ENCODE results near the gene STAG1. TPM values are rescaled to one million over a fixed set of nuclear protein-coding genes. Genes with fewer than 3 reads are reported as not detected.
A peak's percentile ranks its signal among the peaks of the same experiment; 100 is the strongest.

Gene STAG1
- total RNA-seq, 3 donors from 2014 or later = 46.8 to 57.1 (median 50.4) TPM

DNA sequence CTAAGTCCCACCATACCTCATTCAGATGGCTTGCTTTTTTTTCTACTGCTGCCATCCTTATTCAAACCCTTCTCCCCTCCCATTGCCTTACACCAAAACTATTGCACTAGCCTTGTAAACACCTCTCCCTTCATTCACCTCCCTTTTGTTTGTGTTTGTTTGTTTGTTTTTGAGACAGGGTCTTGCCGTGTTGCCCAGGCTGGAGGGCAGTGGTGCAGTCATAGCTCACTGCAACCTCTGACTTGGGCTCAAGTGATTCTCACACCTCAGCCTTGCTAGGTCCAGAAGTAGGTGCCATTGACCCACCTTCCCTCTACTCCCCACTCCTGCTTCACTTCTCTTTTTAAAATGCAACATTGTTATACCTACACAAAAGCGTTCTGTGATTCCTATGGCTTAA is 3.0 kb upstream of the STAG1 start:
- ATAC-seq (no peak), DNase-seq (no peak)
- intact Hi-C loops (cut with DNase I, micrococcal nuclease) = loop anchor here in 1 of 2 donors (5.0 kb wide), 1 partner anchor 257 kb away; no protein-coding TSS in a partner anchor
- Histone ChIP-seq H3K4me3 (no peak overlapping the region), H3K9me3 (no peaks in the 10 kb centered on the region), H3K4me1 (ENCODE audit: low read depth) (peaks cover 9% of the 10 kb centered on the region), H3K36me3 (ENCODE audit: low read depth) (no peaks in the 10 kb centered on the region)
- TF ChIP-seq, protein P1, sequence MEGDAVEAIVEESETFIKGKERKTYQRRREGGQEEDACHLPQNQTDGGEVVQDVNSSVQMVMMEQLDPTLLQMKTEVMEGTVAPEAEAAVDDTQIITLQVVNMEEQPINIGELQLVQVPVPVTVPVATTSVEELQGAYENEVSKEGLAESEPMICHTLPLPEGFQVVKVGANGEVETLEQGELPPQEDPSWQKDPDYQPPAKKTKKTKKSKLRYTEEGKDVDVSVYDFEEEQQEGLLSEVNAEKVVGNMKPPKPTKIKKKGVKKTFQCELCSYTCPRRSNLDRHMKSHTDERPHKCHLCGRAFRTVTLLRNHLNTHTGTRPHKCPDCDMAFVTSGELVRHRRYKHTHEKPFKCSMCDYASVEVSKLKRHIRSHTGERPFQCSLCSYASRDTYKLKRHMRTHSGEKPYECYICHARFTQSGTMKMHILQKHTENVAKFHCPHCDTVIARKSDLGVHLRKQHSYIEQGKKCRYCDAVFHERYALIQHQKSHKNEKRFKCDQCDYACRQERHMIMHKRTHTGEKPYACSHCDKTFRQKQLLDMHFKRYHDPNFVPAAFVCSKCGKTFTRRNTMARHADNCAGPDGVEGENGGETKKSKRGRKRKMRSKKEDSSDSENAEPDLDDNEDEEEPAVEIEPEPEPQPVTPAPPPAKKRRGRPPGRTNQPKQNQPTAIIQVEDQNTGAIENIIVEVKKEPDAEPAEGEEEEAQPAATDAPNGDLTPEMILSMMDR (IDR thresholded peaks at IDR 0.05) = no peak

DNA sequence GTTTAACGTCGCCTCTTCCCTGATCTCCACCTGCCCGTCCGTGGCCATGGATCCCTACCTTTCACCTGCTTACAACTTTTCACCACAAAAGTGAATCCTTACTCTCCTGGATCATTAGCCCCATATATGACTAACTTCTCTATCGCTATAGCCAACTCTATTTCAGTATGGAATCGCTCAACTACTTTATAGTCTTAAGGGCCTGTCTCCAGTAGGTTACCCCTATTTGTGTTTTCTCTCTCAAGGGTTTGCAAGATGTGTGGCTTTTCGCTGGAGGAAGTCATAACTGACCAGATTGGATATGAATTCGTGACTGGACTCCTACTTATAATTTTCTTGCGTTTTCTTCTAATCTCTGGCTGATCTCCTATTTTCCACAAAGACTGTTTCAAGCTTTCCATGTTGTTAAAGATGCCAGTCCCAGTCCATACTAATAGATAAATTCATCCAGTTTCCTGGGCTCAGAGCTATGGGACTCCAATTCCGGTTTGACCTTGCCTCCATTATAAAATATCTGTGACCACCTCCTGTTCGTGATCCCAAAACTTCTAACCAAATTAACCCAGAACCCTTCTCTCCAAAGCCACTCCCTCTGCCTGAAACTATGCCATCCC is 1.3 kb upstream of the STAG1 start:
- intact Hi-C loops (cut with DNase I, micrococcal nuclease) = loop anchor here in 1 of 2 donors (2.0 to 5.0 kb wide), 3 partner anchors 109 to 501 kb away; partner anchors contain the start of genes NCK1 and PCCB
- ATAC-seq = no peak
- peak overlapping the region; percentile 82 for H3K4me3 ChIP-seq

DNA sequence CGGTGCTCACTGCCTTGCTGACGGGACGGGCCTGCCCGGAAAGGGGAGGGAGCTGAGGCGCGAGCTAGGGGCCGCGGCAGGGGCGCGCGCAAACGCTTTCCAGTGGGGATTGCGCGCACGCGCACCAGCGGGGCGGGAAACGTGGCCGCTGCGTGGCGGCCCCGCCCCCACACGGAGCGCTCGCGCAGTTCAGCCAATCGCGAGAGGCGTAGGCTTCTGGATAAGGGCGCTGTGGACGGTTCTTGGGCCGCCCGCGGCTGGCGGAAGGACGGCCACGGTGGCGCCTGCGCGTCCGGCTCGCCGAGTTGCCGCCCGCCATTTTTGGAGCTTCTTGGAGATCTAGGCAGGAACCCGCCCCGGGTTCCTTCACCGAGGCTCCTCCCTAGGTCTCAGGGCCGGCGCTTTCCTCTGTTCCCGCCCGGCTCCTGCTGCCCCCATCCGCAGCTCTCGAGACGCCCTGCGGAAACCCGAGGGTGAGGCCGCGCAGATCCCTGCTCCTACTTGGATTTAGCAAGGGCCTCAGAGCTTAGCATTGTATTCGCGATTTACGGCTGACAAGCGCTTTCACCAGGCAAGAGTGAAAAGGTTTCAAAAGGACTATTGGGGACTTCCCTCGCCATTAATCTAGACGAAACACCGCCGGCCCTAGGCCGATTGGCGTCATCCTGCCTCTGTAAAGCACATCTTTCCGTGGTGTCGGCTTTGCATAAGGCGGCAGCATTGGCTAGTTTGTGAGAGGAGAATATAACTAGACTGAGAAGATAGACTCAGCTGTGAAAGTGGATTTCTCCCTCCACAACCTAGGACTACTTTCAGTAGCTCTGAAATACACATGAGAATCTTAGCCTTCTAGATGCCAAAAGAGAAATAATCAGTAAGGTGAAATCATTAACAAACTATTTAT is 496 bp upstream of the STAG1 start:
- ATAC-seq = peak; percentile 90
- H3K4me1 ChIP-seq (ENCODE audit: low read depth) = peaks cover 11% of the 10 kb centered on the region
- peak; percentile 99 to 100 (median 100) for DNase-seq
- H3K9me3 ChIP-seq = no peaks in the 10 kb centered on the region
- peak overlapping the region; percentile 82 for H3K4me3 ChIP-seq
- H3K36me3 ChIP-seq (ENCODE audit: low read depth) = no peaks in the 10 kb centered on the region
- TF ChIP-seq, protein P1 (IDR thresholded peaks at IDR 0.05) = no peak
- intact Hi-C loops (cut with DNase I, micrococcal nuclease) = loop anchor here in 1 of 2 donors (2.0 to 5.0 kb wide), 3 partner anchors 110 to 500 kb away; partner anchors contain the start of genes NCK1 and PCCB

More for the DNA sequence above, 1.3 kb upstream of the STAG1 start:
- no peaks in the 10 kb centered on the region for H3K9me3 ChIP-seq
- H3K4me1 ChIP-seq (ENCODE audit: low read depth) = peaks cover 11% of the 10 kb centered on the region
- TF ChIP-seq, protein P1 (IDR thresholded peaks at IDR 0.05) = no peak
- no peak for DNase-seq
- no peaks in the 10 kb centered on the region for H3K36me3 ChIP-seq (ENCODE audit: low read depth)

DNA sequence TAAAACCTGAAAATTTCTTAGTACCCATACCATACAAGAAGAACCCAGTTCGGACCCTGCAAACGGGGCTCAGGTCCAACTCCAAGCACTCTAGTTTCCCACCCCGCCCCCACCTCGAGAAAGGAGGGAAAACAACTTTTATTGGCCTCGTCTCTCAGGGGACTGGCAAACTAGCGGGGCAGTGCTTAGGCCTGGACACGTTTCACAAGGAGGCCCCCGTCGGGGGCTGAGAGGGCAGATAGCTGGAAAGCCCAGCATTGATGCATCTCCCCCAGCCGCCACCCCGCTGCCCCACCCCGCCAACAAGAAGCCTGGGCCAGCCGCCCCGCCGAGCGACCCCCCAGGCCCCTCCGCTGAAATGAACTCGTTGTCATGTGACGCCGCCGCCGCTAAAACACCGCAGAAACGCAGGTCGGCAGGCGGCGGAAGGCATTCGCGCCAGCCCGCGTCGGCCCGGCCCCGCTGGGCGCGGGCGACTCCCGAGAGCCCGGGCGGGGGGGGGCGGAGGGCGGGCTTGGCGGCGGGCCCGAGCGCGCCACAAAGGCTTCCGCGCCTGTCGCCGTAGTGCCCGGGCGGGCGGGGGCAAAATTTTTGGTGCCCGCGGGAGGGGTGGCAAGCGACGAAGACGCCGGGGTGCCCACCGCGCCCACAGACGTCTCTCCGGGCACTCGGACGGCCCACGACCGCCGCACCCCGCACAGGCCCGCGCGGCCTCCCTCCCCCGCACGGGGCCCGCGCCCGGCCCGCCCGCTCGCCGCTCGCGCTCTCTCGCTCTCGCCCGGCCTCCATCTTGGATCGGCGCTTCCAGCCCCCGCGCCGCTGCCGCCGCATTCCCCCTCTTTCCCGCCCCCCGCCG is 634 bp downstream of the STAG1 start:
- ATAC-seq (peak; percentile 59), DNase-seq (peak; percentile 80 to 88 (median 86))
- H3K36me3 ChIP-seq (ENCODE audit: low read depth) = no peaks in the 10 kb centered on the region
- intact Hi-C loops (cut with DNase I, micrococcal nuclease) = loop anchor here in 1 of 2 donors (2.0 to 5.0 kb wide), 3 partner anchors 111 to 499 kb away; partner anchors contain the start of genes NCK1 and PCCB
- H3K4me3 ChIP-seq = peak overlapping the region; percentile 82
- peaks cover 12% of the 10 kb centered on the region for H3K4me1 ChIP-seq (ENCODE audit: low read depth)
- TF ChIP-seq, protein P1 (IDR thresholded peaks at IDR 0.05) = no peak
- no peaks in the 10 kb centered on the region for H3K9me3 ChIP-seq

DNA sequence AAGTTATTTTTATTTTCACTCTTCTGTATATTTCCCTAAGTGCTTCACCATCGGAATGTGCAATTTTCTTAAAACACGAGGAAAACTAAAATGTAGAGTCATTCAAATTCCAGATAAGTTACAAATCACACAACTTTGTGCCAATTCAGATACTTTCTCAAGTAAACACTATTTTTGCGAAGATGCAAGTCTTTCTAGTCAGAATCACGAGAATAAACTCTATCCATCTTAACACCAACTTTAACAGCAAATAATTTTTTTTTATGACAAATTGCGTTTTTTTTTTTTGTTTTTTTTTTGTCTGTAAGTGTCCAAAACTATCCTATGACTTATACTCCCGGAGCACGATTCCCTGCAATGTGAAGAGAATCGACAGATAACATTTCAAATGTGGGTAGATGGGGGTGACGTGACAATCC is 1.3 kb downstream of the STAG1 start:
- H3K9me3 ChIP-seq = no peaks in the 10 kb centered on the region

More for the DNA sequence above, 1.3 kb downstream of the STAG1 start:
- intact Hi-C loops (cut with DNase I, micrococcal nuclease) = loop anchor here in 1 of 2 donors (5.0 kb wide), 2 partner anchors 111 to 499 kb away; partner anchors contain the start of genes NCK1 and PCCB
- DNase-seq = no peak
- TF ChIP-seq, protein P1 (IDR thresholded peaks at IDR 0.05) = no peak
- Histone ChIP-seq H3K4me1 (ENCODE audit: low read depth) (peaks cover 15% of the 10 kb centered on the region), H3K4me3 (peak overlapping the region; percentile 82), H3K36me3 (ENCODE audit: low read depth) (no peaks in the 10 kb centered on the region)
- ATAC-seq = no peak
